ENCODE measurements around the gene MSI2.

The MSI2 gene

GRCh38 chr17:57572600-57572999 lies 316.3 kb downstream of the MSI2 start (continued):
- no peak for TF ChIP-seq PATZ1 (CRISPR knock-in tag; IDR thresholded peaks at IDR 0.05; ENCODE audit: borderline replicate concordance)
- TF ChIP-seq CSRNP3 (CRISPR knock-in tag; IDR thresholded peaks at IDR 0.05), result no peak

DNA sequence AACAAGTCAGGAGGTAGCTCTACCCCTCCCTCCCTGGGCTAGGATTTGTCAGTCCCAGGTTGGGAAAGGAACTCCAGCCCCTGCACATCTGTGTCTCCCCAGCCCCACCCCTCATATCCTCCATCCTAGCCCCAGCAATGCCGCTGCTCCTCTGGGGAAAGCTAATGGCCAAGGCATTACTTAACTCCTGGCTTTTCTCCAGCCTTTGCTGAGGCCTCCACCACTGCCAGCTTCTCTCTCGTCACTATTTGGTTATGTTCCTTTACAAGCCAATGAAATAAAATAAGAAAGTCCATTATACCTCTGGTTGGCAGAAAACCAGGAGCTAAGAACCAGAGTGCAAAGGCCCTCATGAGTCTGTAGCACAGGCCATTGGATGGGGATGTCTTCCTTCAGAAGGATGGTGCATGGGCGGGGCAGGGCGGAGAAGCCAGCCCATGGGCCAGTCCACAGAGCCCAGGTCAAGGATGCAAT lies 317.8 kb downstream of the MSI2 start:
- peak; percentile 22; the same call in 2 of the 3 replicates for ATAC-seq
- 0 out of 2 replicates have a peak, but pooled peaks have one; percentile 26 for TF ChIP-seq ESRRG (CRISPR knock-in tag; IDR thresholded peaks at IDR 0.05)
- TF ChIP-seq ISL1 (CRISPR knock-in tag; IDR thresholded peaks at IDR 0.05), result peak; percentile 31; the same call in 1 of the 2 replicates
- TF ChIP-seq POU6F1 (CRISPR knock-in tag; IDR thresholded peaks at IDR 0.05; ENCODE audit: borderline replicate concordance, low read depth), result no peak

DNA sequence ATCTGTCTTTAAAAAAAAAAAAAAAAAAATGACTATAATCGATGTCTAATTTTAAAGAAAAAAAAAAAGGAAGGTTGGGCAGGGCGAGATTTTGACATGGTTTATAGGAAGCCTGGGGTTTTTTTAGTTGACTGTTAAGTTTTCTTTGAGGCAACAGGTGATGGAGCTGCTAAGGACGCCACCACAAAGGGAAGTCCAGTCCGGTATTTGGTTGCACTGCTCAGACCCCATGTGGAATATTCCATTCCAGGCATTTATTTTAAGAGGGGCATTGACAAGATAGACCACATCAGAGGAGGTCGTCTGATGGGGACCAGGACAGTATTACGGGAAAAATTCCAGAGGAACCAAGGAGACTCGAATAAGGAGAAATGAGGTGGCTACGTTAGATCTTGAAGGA lies 320.4 kb downstream of the MSI2 start:
- ATAC-seq, result no peak
- TF ChIP-seq TCF4 (CRISPR knock-in tag; IDR thresholded peaks at IDR 0.05; ENCODE audit: borderline replicate concordance), result no peak
- no peak for TF ChIP-seq ISL1 (CRISPR knock-in tag; IDR thresholded peaks at IDR 0.05)
- TF ChIP-seq ZFP3 (CRISPR knock-in tag; IDR thresholded peaks at IDR 0.05), result no peak
- no peak for TF ChIP-seq CSDC2 (CRISPR knock-in tag; IDR thresholded peaks at IDR 0.05)
- no peak for TF ChIP-seq GLIS3 (CRISPR knock-in tag; IDR thresholded peaks at IDR 0.05)
- TF ChIP-seq BACH2 (CRISPR knock-in tag; IDR thresholded peaks at IDR 0.05; ENCODE audit: borderline replicate concordance), result no peak

GRCh38 chr17:57577751-57578607 lies 321.7 kb downstream of the MSI2 start:
- TF ChIP-seq ZNF70 (CRISPR knock-in tag; IDR thresholded peaks at IDR 0.05), result 0 out of 2 replicates have a peak, but pooled peaks have one; percentile 26
- TF ChIP-seq ISL1 (CRISPR knock-in tag; IDR thresholded peaks at IDR 0.05), result no peak
- ATAC-seq, result peak; percentile 45

- ATAC-seq, result peak; percentile 50
- no peak for TF ChIP-seq ZFP30 (CRISPR knock-in tag; IDR thresholded peaks at IDR 0.05)
- TF ChIP-seq SNAI2 (CRISPR knock-in tag; IDR thresholded peaks at IDR 0.05), result no peak
- no peak for TF ChIP-seq ZNF565 (CRISPR knock-in tag; conservative IDR thresholded peaks at IDR 0.05; ENCODE audit: low read depth)
- TF ChIP-seq ARNTL (CRISPR knock-in tag; IDR thresholded peaks at IDR 0.05; ENCODE audit: borderline replicate concordance, low read depth), result no peak
- TF ChIP-seq ESRRG (CRISPR knock-in tag; IDR thresholded peaks at IDR 0.05), result no peak
- no peak for TF ChIP-seq ZNF70 (CRISPR knock-in tag; IDR thresholded peaks at IDR 0.05)
- no peak for TF ChIP-seq BACH2 (CRISPR knock-in tag; IDR thresholded peaks at IDR 0.05; ENCODE audit: borderline replicate concordance)
- TF ChIP-seq CSRNP3 (CRISPR knock-in tag; IDR thresholded peaks at IDR 0.05), result no peak
- no peak for TF ChIP-seq ZFP3 (CRISPR knock-in tag; IDR thresholded peaks at IDR 0.05)
- no peak for TF ChIP-seq ZNF8 (CRISPR knock-in tag; IDR thresholded peaks at IDR 0.05)
- TF ChIP-seq, protein P1, sequence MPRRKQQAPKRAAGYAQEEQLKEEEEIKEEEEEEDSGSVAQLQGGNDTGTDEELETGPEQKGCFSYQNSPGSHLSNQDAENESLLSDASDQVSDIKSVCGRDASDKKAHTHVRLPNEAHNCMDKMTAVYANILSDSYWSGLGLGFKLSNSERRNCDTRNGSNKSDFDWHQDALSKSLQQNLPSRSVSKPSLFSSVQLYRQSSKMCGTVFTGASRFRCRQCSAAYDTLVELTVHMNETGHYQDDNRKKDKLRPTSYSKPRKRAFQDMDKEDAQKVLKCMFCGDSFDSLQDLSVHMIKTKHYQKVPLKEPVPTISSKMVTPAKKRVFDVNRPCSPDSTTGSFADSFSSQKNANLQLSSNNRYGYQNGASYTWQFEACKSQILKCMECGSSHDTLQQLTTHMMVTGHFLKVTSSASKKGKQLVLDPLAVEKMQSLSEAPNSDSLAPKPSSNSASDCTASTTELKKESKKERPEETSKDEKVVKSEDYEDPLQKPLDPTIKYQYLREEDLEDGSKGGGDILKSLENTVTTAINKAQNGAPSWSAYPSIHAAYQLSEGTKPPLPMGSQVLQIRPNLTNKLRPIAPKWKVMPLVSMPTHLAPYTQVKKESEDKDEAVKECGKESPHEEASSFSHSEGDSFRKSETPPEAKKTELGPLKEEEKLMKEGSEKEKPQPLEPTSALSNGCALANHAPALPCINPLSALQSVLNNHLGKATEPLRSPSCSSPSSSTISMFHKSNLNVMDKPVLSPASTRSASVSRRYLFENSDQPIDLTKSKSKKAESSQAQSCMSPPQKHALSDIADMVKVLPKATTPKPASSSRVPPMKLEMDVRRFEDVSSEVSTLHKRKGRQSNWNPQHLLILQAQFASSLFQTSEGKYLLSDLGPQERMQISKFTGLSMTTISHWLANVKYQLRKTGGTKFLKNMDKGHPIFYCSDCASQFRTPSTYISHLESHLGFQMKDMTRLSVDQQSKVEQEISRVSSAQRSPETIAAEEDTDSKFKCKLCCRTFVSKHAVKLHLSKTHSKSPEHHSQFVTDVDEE (CRISPR knock-in tag; IDR thresholded peaks at IDR 0.05), result no peak
- TF ChIP-seq PPARA (CRISPR knock-in tag; IDR thresholded peaks at IDR 0.05; ENCODE audit: borderline replicate concordance), result no peak
- TF ChIP-seq RARB (CRISPR knock-in tag; IDR thresholded peaks at IDR 0.05), result no peak
- no peak for TF ChIP-seq PATZ1 (CRISPR knock-in tag; IDR thresholded peaks at IDR 0.05; ENCODE audit: borderline replicate concordance)
- no peak for TF ChIP-seq OSR1 (CRISPR knock-in tag; IDR thresholded peaks at IDR 0.05)
- TF ChIP-seq CSDC2 (CRISPR knock-in tag; IDR thresholded peaks at IDR 0.05), result no peak
- TF ChIP-seq TCF4 (CRISPR knock-in tag; IDR thresholded peaks at IDR 0.05; ENCODE audit: borderline replicate concordance), result no peak
Measured at GRCh38 chr17:57578608-57579225, 322.4 kb downstream of the MSI2 start.
